Mesenchymal stem cell (in vitro differentiated cells and primary cell): ENCODE results near the gene FAIM2.

Experiments
- DNase-seq: peaks from one replicate; pipeline ENCODE4 v3.0.0-alpha.2; 2013
- H2AFZ ChIP-seq: one replicate; pipeline ENCODE4 v1.6.1; 2013; ENCODE audit warnings: low read depth, mild to moderate bottlenecking, control low read depth, inconsistent platforms, low read length, moderate library complexity
- H2AK5ac ChIP-seq: 2 replicates; pipeline ENCODE4 v1.6.1; 2013; ENCODE audit warnings: low read length, moderate library complexity, mild to moderate bottlenecking, inconsistent platforms; ENCODE audit not compliant: severe bottlenecking
- H2BK120ac ChIP-seq: one replicate; pipeline ENCODE4 v1.6.1; 2013; ENCODE audit warnings: low read depth, mild to moderate bottlenecking, inconsistent platforms, low read length, moderate library complexity
- H2BK12ac ChIP-seq, 2 experiments: one replicate each; pipeline ENCODE4 v1.6.1; 2013; ENCODE audit warnings: inconsistent platforms in 2 of 2, low read length in 2 of 2, mild to moderate bottlenecking in 2 of 2, moderate library complexity in 2 of 2, control low read depth in 1 of 2
- H2BK15ac ChIP-seq: one replicate; pipeline ENCODE4 v1.6.1; 2013; ENCODE audit warnings: mild to moderate bottlenecking, low read depth, inconsistent platforms; ENCODE audit not compliant: poor library complexity, severe bottlenecking
- H2BK5ac ChIP-seq: 2 replicates; pipeline ENCODE4 v1.6.1; 2013; ENCODE audit warnings: low read depth, mild to moderate bottlenecking, low read length, control low read depth, inconsistent platforms; ENCODE audit not compliant: poor library complexity, severe bottlenecking
- H3K14ac ChIP-seq, 2 experiments: one replicate each; pipeline ENCODE4 v1.6.1; 2013; ENCODE audit warnings: inconsistent platforms in 2 of 2, low read length in 2 of 2, control low read depth in 1 of 2, mild to moderate bottlenecking in 1 of 2, moderate library complexity in 1 of 2
- H3K18ac ChIP-seq, 2 experiments: one replicate each; pipeline ENCODE4 v1.6.1; 2013; ENCODE audit warnings: inconsistent platforms in 2 of 2, low read length in 2 of 2, control low read depth in 1 of 2, low read depth in 1 of 2, mild to moderate bottlenecking in 1 of 2
- H3K23ac ChIP-seq, 2 experiments: one replicate each; pipeline ENCODE4 v1.6.1; 2013; ENCODE audit warnings: inconsistent platforms in 2 of 2, low read length in 2 of 2, mild to moderate bottlenecking in 2 of 2, moderate library complexity in 2 of 2, control low read depth in 1 of 2
- H3K27ac ChIP-seq: 2 replicates; pipeline ENCODE4 v1.5.1; 2013; ENCODE audit warnings: mild to moderate bottlenecking, moderate library complexity, low read length, control low read depth, inconsistent platforms; ENCODE audit not compliant: poor library complexity, severe bottlenecking
- H3K27me3 ChIP-seq, 2 experiments: 2 replicates each; pipeline versions ENCODE4 v1.6.1 to v1.7.0; 2013; ENCODE audit warnings: low read length in 2 of 2, mild to moderate bottlenecking in 2 of 2, moderate library complexity in 2 of 2, control low read depth in 1 of 2, inconsistent platforms in 1 of 2; ENCODE audit not compliant: control insufficient read depth in 1 of 2, insufficient read depth in 1 of 2
- H3K36me3 ChIP-seq, 2 experiments: 2 replicates each; pipeline versions ENCODE4 v1.6.1 to v1.7.0; 2013; ENCODE audit warnings: low read length in 2 of 2, control low read depth in 1 of 2, inconsistent platforms in 1 of 2, low read depth in 1 of 2, mild to moderate bottlenecking in 1 of 2; ENCODE audit not compliant: insufficient read depth in 2 of 2, control insufficient read depth in 1 of 2
- H3K4ac ChIP-seq, 2 experiments: one replicate each; pipeline ENCODE4 v1.6.1; 2013; ENCODE audit warnings: inconsistent platforms in 2 of 2, low read length in 2 of 2, mild to moderate bottlenecking in 2 of 2, moderate library complexity in 2 of 2, control low read depth in 1 of 2, low read depth in 1 of 2
- H3K4me1 ChIP-seq: 2 replicates; pipeline ENCODE4 v1.6.1; 2013; ENCODE audit warnings: low read depth, low read length, control low read depth; ENCODE audit not compliant: control insufficient read depth, insufficient read depth
- H3K4me2 ChIP-seq: 2 replicates; pipeline ENCODE4 v1.6.1; 2013; ENCODE audit warnings: low read length, mild to moderate bottlenecking, inconsistent platforms; ENCODE audit not compliant: poor library complexity, severe bottlenecking
- H3K4me3 ChIP-seq, 2 experiments: 2 replicates each; pipeline versions ENCODE4 v1.5.1 to v1.7.0; 2013; ENCODE audit warnings: low read length in 2 of 2, mild to moderate bottlenecking in 2 of 2, control low read depth in 1 of 2, low read depth in 1 of 2; ENCODE audit not compliant: insufficient read depth in 1 of 2
- H3K79me1 ChIP-seq: replicated peaks from 2 replicates; pipeline ENCODE4 v1.6.1; 2013; ENCODE audit warnings: mild to moderate bottlenecking, control low read depth, low read length, inconsistent platforms; ENCODE audit not compliant: poor library complexity, severe bottlenecking
- H3K9ac ChIP-seq: 2 replicates; pipeline ENCODE4 v1.7.0; 2013; ENCODE audit warnings: mild to moderate bottlenecking, low read length, moderate library complexity
- H3K9me3 ChIP-seq: 2 replicates; pipeline ENCODE4 v1.7.0; 2013; ENCODE audit warnings: mild to moderate bottlenecking, low read length; ENCODE audit not compliant: control insufficient read depth
- H4K8ac ChIP-seq: one replicate; pipeline ENCODE4 v1.6.1; 2013; ENCODE audit warnings: inconsistent platforms, mild to moderate bottlenecking, low read length, moderate library complexity
- H4K91ac ChIP-seq: one replicate; pipeline ENCODE4 v1.6.1; 2013; ENCODE audit warnings: mild to moderate bottlenecking, low read length, inconsistent platforms
- WGBS: methylation state at CpG from one replicate; pipeline ENCODE4 v1.1.7; 2013; ENCODE audit warnings: mixed read lengths; 5-methylcytosine and 5-hydroxymethylcytosine counted together

Gene FAIM2

GRCh38 chr12:49891012-49891411, 12.7 kb downstream of the FAIM2 start:
- H2BK120ac ChIP-seq, result no peak overlapping the region
- H3K4ac ChIP-seq, result no peak overlapping the region
- H4K91ac ChIP-seq, result no peak overlapping the region
- no peak overlapping the region for H4K8ac ChIP-seq
- peaks cover 7% of the 10 kb centered on the region for H3K4me1 ChIP-seq
- H3K18ac ChIP-seq, result no peak overlapping the region
- H2BK5ac ChIP-seq, result no peak overlapping the region
- no peak overlapping the region for H3K14ac ChIP-seq
- H3K27me3 ChIP-seq, result peaks cover 2 to 78% of the 10 kb centered on the region in 2 experiments
- peaks cover 0 to 7% of the 10 kb centered on the region in 2 experiments for H3K36me3 ChIP-seq
- no peak overlapping the region for H3K23ac ChIP-seq
- H3K4me2 ChIP-seq, result no peak overlapping the region
- no peak overlapping the region for H3K9ac ChIP-seq
- no peak overlapping the region for H3K27ac ChIP-seq
- H3K79me1 ChIP-seq, result no peaks in the 10 kb centered on the region
- DNase-seq, result no peak
- no peak overlapping the region for H3K4me3 ChIP-seq
- 61% methylated on average over 2 of the region's 2 CpGs for whole genome bisulfite sequencing
- no peak overlapping the region for H2AK5ac ChIP-seq
- no peaks in the 10 kb centered on the region for H3K9me3 ChIP-seq
- H2BK15ac ChIP-seq, result no peak overlapping the region
- no peak overlapping the region for H2BK12ac ChIP-seq
- no peak overlapping the region for H2AFZ ChIP-seq

- H3K14ac ChIP-seq, result no peak overlapping the region
- no peak overlapping the region for H2BK5ac ChIP-seq
- H4K91ac ChIP-seq, result no peak overlapping the region
- no peak overlapping the region for H3K4me3 ChIP-seq
- no peak overlapping the region for H3K4ac ChIP-seq
- H3K27me3 ChIP-seq, result peaks cover 8 to 83% of the 10 kb centered on the region in 2 experiments
- no peak overlapping the region for H3K4me2 ChIP-seq
- H2BK15ac ChIP-seq, result no peak overlapping the region
- no peak overlapping the region for H2BK120ac ChIP-seq
- H3K9me3 ChIP-seq, result no peaks in the 10 kb centered on the region
- 80% methylated on average over 4 of the region's 4 CpGs for WGBS
- H3K79me1 ChIP-seq, result no peaks in the 10 kb centered on the region
- no peak overlapping the region for H3K23ac ChIP-seq
- no peak for DNase-seq
- peaks cover 7% of the 10 kb centered on the region for H3K4me1 ChIP-seq
- no peak overlapping the region for H2BK12ac ChIP-seq
- H3K27ac ChIP-seq, result no peak overlapping the region
- H3K36me3 ChIP-seq, result peaks cover 0 to 7% of the 10 kb centered on the region in 2 experiments
- no peak overlapping the region for H2AK5ac ChIP-seq
- no peak overlapping the region for H4K8ac ChIP-seq
- no peak overlapping the region for H3K18ac ChIP-seq
- H3K9ac ChIP-seq, result no peak overlapping the region
- no peak overlapping the region for H2AFZ ChIP-seq
Measured at GRCh38 chr12:49890096-49890461, 13.6 kb downstream of the FAIM2 start.

GRCh38 chr12:49889361-49890095, 14.2 kb downstream of the FAIM2 start:
- H3K4me1 ChIP-seq, result peaks cover 8% of the 10 kb centered on the region
- no peak overlapping the region for H4K8ac ChIP-seq
- no peak overlapping the region for H2BK120ac ChIP-seq
- no peak overlapping the region for H3K18ac ChIP-seq
- DNase-seq, result no peak
- no peak overlapping the region for H3K27ac ChIP-seq
- 86% methylated on average over 9 of the region's 10 CpGs for WGBS
- no peak overlapping the region for H2BK5ac ChIP-seq
- H3K4me3 ChIP-seq, result no peak overlapping the region
- H4K91ac ChIP-seq, result no peak overlapping the region
- no peak overlapping the region for H2AFZ ChIP-seq
- peak overlapping the region in 1 of 2 experiments; percentile 79 for H3K14ac ChIP-seq
- peaks cover 0 to 7% of the 10 kb centered on the region in 2 experiments for H3K36me3 ChIP-seq
- H3K27me3 ChIP-seq, result peaks cover 8 to 88% of the 10 kb centered on the region in 2 experiments
- H2AK5ac ChIP-seq, result no peak overlapping the region
- H3K4ac ChIP-seq, result no peak overlapping the region
- H3K4me2 ChIP-seq, result no peak overlapping the region
- H3K9me3 ChIP-seq, result no peaks in the 10 kb centered on the region
- no peak overlapping the region for H2BK15ac ChIP-seq
- H2BK12ac ChIP-seq, result no peak overlapping the region
- H3K9ac ChIP-seq, result no peak overlapping the region
- H3K79me1 ChIP-seq, result no peaks in the 10 kb centered on the region
- no peak overlapping the region for H3K23ac ChIP-seq

- no peak overlapping the region for H4K91ac ChIP-seq
- peaks cover 8 to 92% of the 10 kb centered on the region in 2 experiments for H3K27me3 ChIP-seq
- H3K23ac ChIP-seq, result no peak overlapping the region
- 89% methylated on average over 13 of the region's 13 CpGs for WGBS
- H3K9ac ChIP-seq, result no peak overlapping the region
- no peak overlapping the region for H3K14ac ChIP-seq
- no peak overlapping the region for H2BK5ac ChIP-seq
- no peaks in the 10 kb centered on the region for H3K79me1 ChIP-seq
- no peak overlapping the region for H3K4me2 ChIP-seq
- peaks cover 0 to 7% of the 10 kb centered on the region in 2 experiments for H3K36me3 ChIP-seq
- peaks cover 4% of the 10 kb centered on the region for H3K4me1 ChIP-seq
- no peak overlapping the region for H3K18ac ChIP-seq
- H2AFZ ChIP-seq, result no peak overlapping the region
- no peak overlapping the region for H2BK120ac ChIP-seq
- H2BK12ac ChIP-seq, result no peak overlapping the region
- no peak overlapping the region for H4K8ac ChIP-seq
- no peak overlapping the region for H3K27ac ChIP-seq
- H2BK15ac ChIP-seq, result peak overlapping the region; percentile 2
- H3K4me3 ChIP-seq, result no peak overlapping the region
- no peaks in the 10 kb centered on the region for H3K9me3 ChIP-seq
- no peak for DNase-seq
- no peak overlapping the region for H3K4ac ChIP-seq
- no peak overlapping the region for H2AK5ac ChIP-seq
Measured at GRCh38 chr12:49888461-49889151, 15.1 kb downstream of the FAIM2 start.
